Esophagus squamous epithelium (tissue), 4 donors: ENCODE data around the gene CELF4.

Experiments used
- POLR2A ChIP-seq, 4 donors: fragments of 450-650 bp; IDR thresholded peaks; one replicate each; pipeline ENCODE4 v1.6.1; 2017; ENCODE audit warnings: antibody characterized with exemption in 4 of 4, mild to moderate bottlenecking in 4 of 4, moderate library complexity in 3 of 4
- TF ChIP-seq, protein P1 (sequence below), 6 experiments: fragments of 450-650 bp in 4 of 6; fragments of 200-600 bp in 2 of 6; sonication (generic) in 2 of 6; IDR thresholded peaks; one replicate each; pipeline ENCODE4 v1.5.1; 2016 to 2019; ENCODE audit warnings: antibody characterized with exemption in 6 of 6, mild to moderate bottlenecking in 4 of 6, moderate library complexity in 4 of 6

DNA sequence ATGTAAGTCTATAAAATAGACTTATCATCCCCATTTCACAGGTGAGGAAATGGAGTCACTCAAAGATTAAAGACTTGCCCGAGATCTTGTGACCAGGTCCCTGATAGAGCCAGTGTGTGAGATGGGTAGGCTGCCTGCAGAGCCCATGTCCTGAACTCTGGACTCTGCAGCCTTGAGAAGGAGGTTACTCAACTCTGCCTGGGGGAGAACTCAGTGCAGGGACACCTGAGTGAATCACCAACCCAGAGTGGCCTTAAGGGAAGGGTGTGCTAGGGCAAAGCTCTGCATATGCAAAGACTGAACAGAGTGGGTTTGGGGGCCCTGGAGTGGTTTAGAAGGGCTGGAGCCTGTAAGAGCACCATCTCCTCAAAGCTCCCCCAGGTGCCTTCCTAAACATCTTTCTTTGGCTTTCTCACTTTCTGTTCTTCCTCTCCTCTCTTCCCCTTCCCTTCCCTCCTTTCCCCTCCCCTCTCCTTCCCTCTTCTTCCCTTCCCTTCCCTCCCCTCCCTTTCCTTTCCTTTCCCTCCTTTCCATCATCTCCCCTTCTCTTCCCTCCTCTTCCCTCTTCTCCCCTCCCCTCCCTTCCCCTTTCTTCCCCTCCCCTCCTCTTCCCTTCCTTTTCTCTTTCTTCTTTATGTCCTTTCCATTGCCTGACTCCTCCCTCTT, 67.6 kb downstream of the CELF4 start:
- TF ChIP-seq, protein P1, sequence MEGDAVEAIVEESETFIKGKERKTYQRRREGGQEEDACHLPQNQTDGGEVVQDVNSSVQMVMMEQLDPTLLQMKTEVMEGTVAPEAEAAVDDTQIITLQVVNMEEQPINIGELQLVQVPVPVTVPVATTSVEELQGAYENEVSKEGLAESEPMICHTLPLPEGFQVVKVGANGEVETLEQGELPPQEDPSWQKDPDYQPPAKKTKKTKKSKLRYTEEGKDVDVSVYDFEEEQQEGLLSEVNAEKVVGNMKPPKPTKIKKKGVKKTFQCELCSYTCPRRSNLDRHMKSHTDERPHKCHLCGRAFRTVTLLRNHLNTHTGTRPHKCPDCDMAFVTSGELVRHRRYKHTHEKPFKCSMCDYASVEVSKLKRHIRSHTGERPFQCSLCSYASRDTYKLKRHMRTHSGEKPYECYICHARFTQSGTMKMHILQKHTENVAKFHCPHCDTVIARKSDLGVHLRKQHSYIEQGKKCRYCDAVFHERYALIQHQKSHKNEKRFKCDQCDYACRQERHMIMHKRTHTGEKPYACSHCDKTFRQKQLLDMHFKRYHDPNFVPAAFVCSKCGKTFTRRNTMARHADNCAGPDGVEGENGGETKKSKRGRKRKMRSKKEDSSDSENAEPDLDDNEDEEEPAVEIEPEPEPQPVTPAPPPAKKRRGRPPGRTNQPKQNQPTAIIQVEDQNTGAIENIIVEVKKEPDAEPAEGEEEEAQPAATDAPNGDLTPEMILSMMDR (IDR thresholded peaks at IDR 0.05) = no peak
- no peak for TF ChIP-seq POLR2A (IDR thresholded peaks at IDR 0.05)
